ENCODE data around the gene COPS7B. TPM values are rescaled to one million over a fixed set of nuclear protein-coding genes. Genes with fewer than 3 reads are reported as not detected.
A peak's percentile ranks its signal among the peaks of the same experiment; 100 is the strongest.

Gene COPS7B
- total and polyA plus RNA-seq, 4 donors, result 8.7 to 13.5 (median 10.3) TPM

- Histone ChIP-seq H3K27me3 (ENCODE audit: control insufficient read depth in 4 of 4, insufficient read depth in 4 of 4, low read length in 3 of 4) (no peaks in the 10 kb centered on the region), H3K9me3 (ENCODE audit: control insufficient read depth in 4 of 4, low read length in 3 of 4) (no peaks in the 10 kb centered on the region), H3K4me3 (ENCODE audit: low read depth in 1 of 3, low read length in 3 of 3) (no peak overlapping the region), H3K4me1 (ENCODE audit: control insufficient read depth in 4 of 4, insufficient read depth in 4 of 4, low read length in 3 of 4) (peaks cover 0 to 17% (median 9%) of the 10 kb centered on the region in 4 donors), H3K9ac (ENCODE audit: low read depth in 1 of 2, low read length in 2 of 2) (no peak overlapping the region), H3K27ac (ENCODE audit: low read depth in 1 of 2, low read length in 2 of 2) (no peak overlapping the region), H3K36me3 (ENCODE audit: control insufficient read depth in 4 of 4, insufficient read depth in 3 of 4, low read depth in 1 of 4, low read length in 3 of 4) (peaks cover 13 to 48% (median 36%) of the 10 kb centered on the region in 4 donors)
- no peak for TF ChIP-seq GABPA (IDR thresholded peaks at IDR 0.05 in 1 of 2, conservative IDR thresholded peaks at IDR 0.05 in 1 of 2)
- TF ChIP-seq YY1 (IDR thresholded peaks at IDR 0.05), result peak; percentile 65
- TF ChIP-seq SP1 (IDR thresholded peaks at IDR 0.05), result peak; percentile 29
- no peak for TF ChIP-seq REST (IDR thresholded peaks at IDR 0.05)
- TF ChIP-seq CTCF (IDR thresholded peaks at IDR 0.05; ENCODE audit: low read depth, low read length, missing input control), result peak; percentile 56
- TF ChIP-seq ATF3 (IDR thresholded peaks at IDR 0.05), result no peak
- TF ChIP-seq RAD21 (IDR thresholded peaks at IDR 0.05), result peak; percentile 28 to 69
- no peak for TF ChIP-seq EGR1 (IDR thresholded peaks at IDR 0.05; ENCODE audit: low read depth in 2 of 2)
- no peak for TF ChIP-seq ZBTB33 (IDR thresholded peaks at IDR 0.05)
- no peak for TF ChIP-seq FOXA2 (IDR thresholded peaks at IDR 0.05)
- TF ChIP-seq NR2F2 (IDR thresholded peaks at IDR 0.05), result no peak
- TF ChIP-seq TAF1 (conservative IDR thresholded peaks at IDR 0.05), result no peak
- TF ChIP-seq MAX (IDR thresholded peaks at IDR 0.05), result no peak
- TF ChIP-seq FOXA1 (IDR thresholded peaks at IDR 0.05), result no peak
- no peak for TF ChIP-seq HNF4G (IDR thresholded peaks at IDR 0.05)
- peak in 1 of 2 donors; percentile 33 for TF ChIP-seq HNF4A (conservative IDR thresholded peaks at IDR 0.05)
- TF ChIP-seq RXRA (IDR thresholded peaks at IDR 0.05), result no peak
- no peak for TF ChIP-seq JUND (IDR thresholded peaks at IDR 0.05)
- 86% methylated on average over 9 of the region's 9 CpGs for WGBS
- peak; percentile 38 for DNase-seq (ENCODE audit: low spot score)
Measured at GRCh38 chr2:231795525-231796327, 9.5 kb downstream of the COPS7B start.
